Activated naive CD8-positive, alpha-beta T cell treated with anti-CD3 and anti-CD28 coated beads, Interleukin-2, amount 50 U/mL, for 16 hours (primary cell): ENCODE results near the gene ANXA6.

ENCODE experiments used
- DNase-seq: peaks from one replicate; pipeline ENCODE4 v3.0.0-alpha.2; 2020; ENCODE audit warnings: low read depth, low spot score

ANXA6 gene

DNA sequence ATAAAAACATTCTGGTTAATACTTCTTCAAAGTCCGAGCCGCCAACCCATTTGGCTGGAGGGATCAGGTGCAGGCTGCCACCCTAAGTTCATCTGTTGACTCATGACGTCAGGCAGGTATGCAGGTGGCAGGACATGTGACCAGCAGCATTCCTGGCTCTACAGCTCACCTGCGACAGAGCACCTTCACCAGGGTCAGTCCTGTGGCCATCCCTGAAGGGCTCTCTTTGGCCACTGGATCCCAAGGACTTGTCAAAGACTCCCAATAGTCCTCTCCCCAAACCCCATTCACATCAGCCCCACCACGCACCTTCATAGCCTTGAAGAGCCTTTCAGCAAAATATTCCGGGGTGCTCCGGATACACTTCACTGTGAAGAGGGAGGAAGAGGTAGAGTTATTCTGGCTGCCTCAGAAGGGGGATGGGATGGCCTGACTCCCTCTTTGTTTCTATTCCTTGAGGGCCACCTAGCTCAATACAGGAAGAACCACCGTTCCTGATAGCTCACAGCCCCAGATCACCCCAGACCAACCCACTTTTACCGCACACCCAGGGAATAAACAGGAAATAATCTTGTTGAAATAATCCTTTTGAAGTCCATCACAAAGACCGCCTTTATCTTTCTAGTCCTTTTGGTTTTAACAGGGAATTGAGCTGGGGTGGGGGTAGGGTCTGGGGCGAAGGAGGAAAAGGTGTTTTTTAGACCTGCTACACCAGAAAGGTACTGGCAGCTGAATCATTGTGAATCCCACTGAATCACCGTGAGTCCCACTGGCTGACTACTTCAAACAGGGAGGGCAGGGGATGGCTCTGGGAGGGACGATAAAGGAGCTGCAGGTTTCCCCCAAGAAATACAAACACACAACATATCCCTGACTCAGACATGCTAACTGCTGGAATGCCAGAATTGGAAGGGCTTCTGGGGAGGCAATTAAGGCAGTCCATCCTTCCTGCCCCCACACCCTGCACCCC, 26.4 kb downstream of the ANXA6 start:
- no peak for DNase-seq

- no peak for DNase-seq
These were observed 27.2 kb downstream of the ANXA6 start for GRCh38 chr5:151130235-151130921.

DNA sequence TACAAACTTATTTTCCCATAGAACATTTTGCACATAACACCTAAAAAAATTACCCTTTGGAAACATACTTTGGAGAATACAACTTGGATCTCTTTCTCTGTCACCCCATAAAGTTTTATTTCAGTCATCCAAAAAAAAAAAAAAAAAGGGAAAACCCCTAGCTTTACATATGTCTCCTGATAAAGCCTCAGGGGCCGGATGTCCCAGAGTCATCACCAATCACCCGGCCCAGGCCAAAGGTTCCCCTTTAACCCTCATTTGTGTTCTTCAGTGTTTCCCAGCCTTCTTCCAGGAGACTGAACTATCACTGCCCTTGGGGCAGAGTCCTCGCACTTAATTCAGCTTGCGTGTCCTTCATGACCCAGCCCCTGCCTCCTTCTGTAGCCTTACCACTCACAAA, 28.8 kb downstream of the ANXA6 start:
- no peak for DNase-seq

DNA sequence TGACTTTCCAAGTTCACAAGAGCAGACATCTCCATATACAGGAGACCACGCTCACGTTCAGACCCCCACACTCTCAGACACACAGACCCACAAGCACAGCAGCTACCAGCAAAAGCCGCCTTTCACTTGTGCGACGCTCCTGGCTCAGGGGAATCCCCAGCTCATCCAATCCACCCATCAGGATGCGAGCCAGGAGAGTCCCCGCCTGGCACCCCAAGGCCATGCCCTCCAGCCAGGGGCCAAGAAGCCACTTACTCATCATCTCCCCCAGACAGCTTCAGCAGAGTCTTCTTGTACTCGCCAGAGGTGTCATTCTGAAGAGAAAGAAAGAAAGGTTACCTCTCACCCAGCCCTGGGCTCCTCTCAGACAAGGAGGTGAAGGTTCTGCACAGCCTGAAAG, 29.7 kb downstream of the ANXA6 start:
- DNase-seq, result no peak

DNA sequence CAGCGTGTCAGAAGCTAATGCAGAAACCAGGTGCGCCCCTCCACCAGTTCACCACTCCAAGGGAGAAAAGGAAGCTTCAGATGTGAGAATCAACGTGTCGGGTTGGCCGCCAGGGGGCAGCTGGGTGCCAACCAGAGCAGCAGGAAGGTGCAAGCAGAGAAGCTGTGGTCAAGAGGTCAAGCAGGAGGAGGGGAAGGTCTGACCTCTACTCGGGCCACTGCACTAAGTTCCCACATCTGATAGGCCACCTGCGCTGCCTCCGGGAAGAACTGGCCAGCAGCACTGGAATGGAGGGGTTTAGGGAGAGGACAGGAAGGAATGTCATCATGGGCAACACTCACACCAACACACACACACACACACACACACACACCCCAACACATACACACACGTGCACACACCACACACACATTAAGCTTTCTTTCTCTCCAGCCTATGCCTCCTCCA, 31.4 kb downstream of the ANXA6 start:
- DNase-seq, result peak; percentile 17

DNA sequence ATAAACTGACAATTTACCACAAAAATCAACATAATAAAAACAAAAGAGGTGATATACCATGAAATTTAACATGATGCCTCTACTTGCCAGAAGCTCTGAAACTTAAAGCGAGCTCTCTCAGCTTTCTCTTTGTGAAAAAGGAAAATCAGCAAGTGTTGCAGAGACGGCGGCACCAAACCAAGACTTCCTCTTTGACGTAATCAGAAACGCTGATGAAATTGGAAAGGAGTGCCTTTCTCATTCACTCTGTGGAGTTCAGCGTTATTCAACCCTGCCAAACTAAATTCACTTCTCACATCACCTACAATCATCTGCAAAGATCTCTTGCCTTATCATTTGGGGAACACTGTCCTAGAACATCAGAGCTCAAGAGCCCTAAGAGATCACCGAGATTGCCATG, 32.2 kb downstream of the ANXA6 start:
- DNase-seq, result no peak

DNA sequence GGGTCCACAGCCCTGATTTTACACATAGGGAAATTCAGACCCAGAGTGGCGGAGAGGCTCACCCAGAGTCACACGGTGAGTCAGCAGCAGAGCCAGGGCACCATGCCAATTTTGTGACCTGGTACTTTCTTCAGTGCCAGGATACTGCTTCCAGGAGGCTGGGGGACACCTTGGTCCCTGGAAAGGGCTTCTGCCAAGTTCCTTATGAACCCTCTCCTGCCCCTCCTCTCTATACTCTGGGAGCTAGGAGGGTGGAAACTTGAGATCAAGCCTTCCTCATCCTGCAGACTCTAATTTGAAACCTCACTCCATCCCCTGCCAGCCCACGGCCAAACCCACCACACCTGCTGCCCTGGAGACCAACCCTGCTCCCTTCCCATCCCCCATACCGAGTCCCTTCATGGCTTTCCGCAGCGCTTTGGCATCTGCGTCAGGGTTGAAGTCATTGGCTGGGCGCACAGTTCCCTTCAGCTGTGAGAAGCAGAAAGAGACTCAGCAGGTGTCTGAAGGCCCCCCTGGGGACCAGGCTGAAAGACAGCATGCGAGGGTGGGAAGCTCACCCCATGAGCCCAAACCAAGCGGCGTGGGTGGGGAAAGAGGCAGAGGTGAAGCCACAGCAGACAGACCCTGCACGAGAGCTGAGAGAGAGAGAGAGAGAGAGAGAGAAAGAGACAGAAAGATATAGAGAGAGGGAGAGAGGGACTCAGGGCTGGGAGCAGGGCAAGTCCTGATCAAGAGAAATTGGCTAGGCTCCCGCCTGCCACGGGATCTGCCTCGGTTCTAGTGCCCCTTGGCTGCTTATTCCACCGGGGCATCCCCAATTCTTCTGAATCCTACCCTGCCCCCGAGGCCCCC, 33.5 kb downstream of the ANXA6 start:
- peak; percentile 51 for DNase-seq

GRCh38 chr5:151122828-151123227, 34.8 kb downstream of the ANXA6 start:
- no peak for DNase-seq

- DNase-seq, result no peak
These were observed 35.9 kb downstream of the ANXA6 start for GRCh38 chr5:151121665-151122064.

DNA sequence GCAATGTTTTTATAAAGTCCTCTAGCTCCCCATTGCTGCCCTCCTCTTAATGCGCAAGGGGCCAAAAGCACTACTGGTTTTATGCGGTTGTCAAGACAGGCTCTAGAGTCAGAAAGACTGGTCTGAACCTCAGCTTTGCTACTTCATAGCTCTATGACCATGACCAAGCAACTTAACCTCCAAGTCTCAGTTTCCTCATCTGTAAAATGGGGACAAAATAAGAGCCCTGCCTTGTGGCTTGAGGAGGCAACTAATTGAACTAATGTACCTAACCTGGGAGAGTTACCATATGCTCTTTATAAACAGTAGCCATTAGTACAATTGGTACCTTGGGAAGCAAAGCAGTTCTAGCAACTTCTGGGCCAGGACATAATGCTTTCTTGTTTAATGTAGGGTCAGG, 36.5 kb downstream of the ANXA6 start:
- no peak for DNase-seq

DNA sequence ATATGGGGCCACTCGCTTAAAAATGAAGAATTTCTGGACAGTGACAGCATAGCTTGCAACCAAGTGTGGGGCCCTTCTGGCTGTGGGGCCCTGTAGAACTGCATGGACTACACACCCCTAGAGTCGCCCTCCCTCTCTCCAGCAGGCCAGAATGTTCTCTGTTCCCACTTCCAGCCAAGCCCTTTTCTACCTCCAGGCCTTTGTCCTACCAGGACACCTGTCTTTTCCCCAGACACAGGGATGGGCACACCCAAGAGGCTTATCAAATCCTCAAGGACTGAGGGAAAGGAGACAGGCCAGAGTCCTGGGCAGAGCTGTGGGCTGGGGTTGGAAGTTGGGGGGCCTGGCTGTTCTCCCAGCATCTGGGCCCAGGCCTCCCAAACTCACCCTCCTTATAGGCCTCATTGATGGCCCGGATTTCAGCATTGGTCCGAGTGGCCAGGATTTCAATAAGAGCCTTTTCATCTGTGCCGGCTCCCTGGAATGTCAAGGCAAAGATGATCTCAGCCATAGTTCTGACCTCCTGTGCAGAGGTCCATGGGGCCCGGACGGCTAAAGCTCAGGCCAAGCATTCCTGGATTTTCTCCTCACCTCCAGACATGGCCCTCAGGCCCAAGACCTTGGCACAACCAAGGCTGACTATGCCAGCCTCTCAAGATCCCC, 38.5 kb downstream of the ANXA6 start:
- DNase-seq, result no peak

- peak; percentile 43 for DNase-seq
These were observed 42.2 kb downstream of the ANXA6 start for GRCh38 chr5:151115272-151115905.

GRCh38 chr5:151113651-151114050, 43.9 kb downstream of the ANXA6 start:
- no peak for DNase-seq

GRCh38 chr5:151110992-151111391, 46.6 kb downstream of the ANXA6 start:
- no peak for DNase-seq

DNA sequence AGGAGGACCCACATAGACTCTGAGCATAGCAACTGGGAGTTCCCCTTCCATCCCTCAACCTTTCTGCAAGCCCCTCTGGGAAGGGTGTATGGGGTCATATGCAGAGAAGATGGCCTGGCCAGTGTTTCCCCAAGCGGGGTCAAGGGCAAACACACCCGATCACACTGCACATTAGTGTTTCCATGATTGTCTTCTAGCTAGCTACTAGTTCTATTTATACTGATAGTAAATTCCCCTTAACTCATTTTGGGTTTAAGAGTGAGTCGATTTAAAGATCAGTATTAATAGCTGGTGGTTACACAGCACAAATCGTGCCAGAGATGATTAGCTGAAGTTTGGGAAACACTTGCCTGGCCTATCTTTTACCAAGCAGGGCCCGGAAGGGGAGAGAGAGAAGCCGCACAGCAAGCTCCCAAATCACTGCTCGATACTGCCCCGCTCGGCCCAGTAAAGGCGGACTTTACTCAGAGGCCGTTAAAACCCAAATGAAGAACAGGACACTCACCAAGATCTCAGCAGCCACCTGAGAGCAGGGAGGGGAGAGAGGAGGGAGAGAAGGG, 47.4 kb downstream of the ANXA6 start:
- no peak for DNase-seq

GRCh38 chr5:151108566-151108965, 49.0 kb downstream of the ANXA6 start:
- no peak for DNase-seq

DNA sequence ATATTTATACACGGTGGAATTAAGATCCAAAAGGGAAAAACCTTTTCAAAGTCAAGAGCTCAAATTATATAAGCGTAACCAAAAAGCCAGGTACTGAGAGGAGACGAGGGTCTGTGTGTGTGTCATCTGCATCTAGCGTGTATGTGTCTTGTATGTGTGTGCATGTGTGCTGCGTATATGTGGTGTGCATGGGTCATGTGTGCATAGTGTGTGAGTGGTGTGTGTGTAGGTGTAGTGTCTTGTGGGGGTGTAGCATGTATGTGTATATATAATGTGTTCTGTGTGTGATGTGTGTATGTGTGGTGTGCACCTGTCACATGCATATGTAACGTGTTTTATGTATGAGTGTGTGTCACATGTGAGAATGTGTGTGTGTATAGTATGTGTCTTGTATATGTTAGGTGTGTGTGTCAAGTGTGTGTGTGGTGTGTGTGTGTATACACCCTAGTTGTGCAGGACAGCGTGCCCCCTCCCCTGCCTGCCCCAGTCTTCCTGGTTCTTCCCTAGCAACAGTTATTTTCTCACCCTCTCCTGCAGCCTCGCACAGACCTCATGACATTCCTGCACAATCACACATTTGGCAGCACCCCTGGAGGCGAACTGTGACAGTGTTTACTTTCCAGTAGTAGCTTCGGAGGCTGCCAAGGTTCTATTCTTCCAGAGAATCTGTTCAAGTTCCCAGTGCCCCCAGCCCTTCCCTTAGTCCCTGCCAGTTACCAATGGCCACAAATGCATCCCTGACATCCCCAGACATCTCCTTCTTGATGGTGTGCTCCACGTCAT, 49.6 kb downstream of the ANXA6 start:
- no peak for DNase-seq

- no peak for DNase-seq
These were observed 50.5 kb downstream of the ANXA6 start for GRCh38 chr5:151107084-151107483.

DNA sequence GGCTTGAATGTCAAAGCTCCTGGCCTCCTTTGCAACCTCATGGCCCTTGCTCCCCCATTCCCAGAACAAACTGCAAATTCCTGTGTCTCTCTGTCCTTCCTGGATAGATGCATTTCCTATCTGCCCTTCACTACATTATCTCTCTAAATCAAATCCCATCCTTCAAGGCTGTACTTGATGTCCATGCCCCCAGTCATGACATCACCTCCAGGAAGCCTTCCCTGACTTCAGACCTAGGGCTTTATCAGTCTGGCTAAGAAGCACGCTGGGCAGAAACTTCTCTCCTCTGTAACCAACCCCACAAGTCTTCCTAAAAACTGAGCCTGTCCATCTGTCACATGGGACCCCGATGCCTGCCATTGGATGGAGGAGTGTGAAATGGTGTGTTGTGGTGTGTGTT, 51.1 kb downstream of the ANXA6 start:
- DNase-seq, result no peak

GRCh38 chr5:151106043-151106442, 51.5 kb downstream of the ANXA6 start:
- no peak for DNase-seq
